Measurements from ENCODE around the gene MYO9B.

DNA sequence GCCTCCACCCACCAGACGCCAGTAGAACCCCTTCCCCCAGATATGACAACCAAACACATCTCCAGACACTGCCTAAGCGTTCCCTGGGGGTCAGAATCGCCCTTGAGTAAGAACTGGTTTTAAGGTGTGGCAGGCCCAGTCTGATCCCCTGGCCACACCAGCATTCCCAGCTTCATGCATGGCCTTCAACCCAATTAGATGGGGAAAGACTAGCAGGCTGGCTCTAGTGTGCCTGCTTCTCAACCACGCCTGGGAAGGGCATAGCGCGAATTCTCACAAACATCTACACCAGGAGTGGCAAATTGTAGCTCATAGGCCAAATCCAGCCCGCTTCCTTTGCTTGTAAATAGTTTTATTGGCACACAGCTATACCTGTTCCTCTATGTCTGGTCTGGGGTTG lies 13.9 kb upstream of the MYO9B start:
- TF ChIP-seq TOE1 (IDR thresholded peaks at IDR 0.05; ENCODE audit: borderline replicate concordance) (no peak), TOE1 (CRISPR knock-in tag; IDR thresholded peaks at IDR 0.05; ENCODE audit: borderline replicate concordance, low read depth) (no peak), MAFK (IDR thresholded peaks at IDR 0.05; ENCODE audit: low read length) (no peak), ZNF224 (CRISPR knock-in tag; IDR thresholded peaks at IDR 0.05) (no peak), ZC3H4 (CRISPR knock-in tag; IDR thresholded peaks at IDR 0.05; ENCODE audit: borderline replicate concordance) (no peak), CTCF (IDR thresholded peaks at IDR 0.05 in 2 of 3, conservative IDR thresholded peaks at IDR 0.05 in 1 of 3; ENCODE audit: insufficient read depth in 2 of 3, low read depth in 1 of 3, low read length in 3 of 3) (no peak), NELFE (IDR thresholded peaks at IDR 0.05; ENCODE audit: insufficient read depth, insufficient read length) (no peak), MEF2A (IDR thresholded peaks at IDR 0.05; ENCODE audit: control insufficient read depth, low read depth, low read length) (no peak), U2AF1 (optimal IDR thresholded peaks at IDR 0.05; ENCODE audit: low read depth, low read length) (no peak), USF2 (CRISPR knock-in tag; IDR thresholded peaks at IDR 0.05) (no peak), JUND (IDR thresholded peaks at IDR 0.05; ENCODE audit: borderline replicate concordance, low read depth, low read length) (no peak), JUND (tag; IDR thresholded peaks at IDR 0.05; ENCODE audit: borderline replicate concordance, low read depth, low read length) (no peak), FOS (IDR thresholded peaks at IDR 0.05; ENCODE audit: extremely low read depth, insufficient read length) (no peak), SMAD4 (CRISPR knock-in tag; conservative IDR thresholded peaks at IDR 0.05) (no peak), ZBTB34 (CRISPR knock-in tag; IDR thresholded peaks at IDR 0.05) (no peak), POLR2AphosphoS5 (IDR thresholded peaks at IDR 0.05; ENCODE audit: control insufficient read depth, insufficient read depth, low read depth, low read length) (no peak)
